HEK293 (cell line): ENCODE data around the gene MYO5C.

Source experiments
- CTCF ChIP-seq: fragments of 450-650 bp; formaldehyde crosslinking; IDR thresholded peaks from 2 replicates; pipeline ENCODE4 v1.5.1; 2016; ENCODE audit warnings: missing biosample characterization, missing genetic modification characterization
- ZBTB10 ChIP-seq: fragments of 450-650 bp; formaldehyde crosslinking; IDR thresholded peaks from 2 replicates; pipeline ENCODE4 v1.5.1; 2016; ENCODE audit warnings: missing biosample characterization, missing genetic modification characterization
- ZNF138 ChIP-seq: fragments of 450-650 bp; formaldehyde crosslinking; IDR thresholded peaks from 2 replicates; pipeline ENCODE4 v1.5.1; 2016; ENCODE audit warnings: missing biosample characterization, missing genetic modification characterization, borderline replicate concordance
- ZNF302 ChIP-seq: fragments of 450-650 bp; formaldehyde crosslinking; IDR thresholded peaks from 2 replicates; pipeline ENCODE4 v1.5.1; 2016; ENCODE audit warnings: missing biosample characterization, missing genetic modification characterization, low read depth
- ZNF48 ChIP-seq: fragments of 450-650 bp; formaldehyde crosslinking; IDR thresholded peaks from 2 replicates; pipeline ENCODE4 v1.5.1; 2016; ENCODE audit warnings: missing biosample characterization, missing genetic modification characterization
- ZNF610 ChIP-seq: fragments of 450-650 bp; formaldehyde crosslinking; IDR thresholded peaks from 2 replicates; pipeline ENCODE4 v1.5.1; 2016; ENCODE audit warnings: missing biosample characterization, missing genetic modification characterization, borderline replicate concordance

- no peak for TF ChIP-seq ZBTB10 (tag by site-specific recombination)
- TF ChIP-seq ZNF610 (tag by site-specific recombination): no peak
- no peak for TF ChIP-seq CTCF (tag by site-specific recombination)
- TF ChIP-seq ZNF48 (tag by site-specific recombination): no peak
- TF ChIP-seq ZNF138 (tag by site-specific recombination): no peak
- no peak for TF ChIP-seq ZNF302 (tag by site-specific recombination)
Measured at GRCh38 chr15:52185151-52185561, 110.4 kb downstream of the MYO5C start.
